H1 (cell line): Measurements from ENCODE around the gene CEP135. TPM values are rescaled to one million over a fixed set of nuclear protein-coding genes. Genes with fewer than 3 reads are reported as not detected.

Source experiments
- CTCF ChIA-PET: fragments of 300-600 bp; sonication (Branson Sonifier 250); formaldehyde crosslinking; loops from one replicate; lab custom pipeline; 2021; ENCODE audit not compliant: partially characterized antibody; lab: Charles Lee
- POLR2A ChIA-PET: fragments of 300-600 bp; sonication (Branson Sonifier 250); formaldehyde crosslinking; loops from one replicate; lab custom pipeline; 2021; ENCODE audit warnings: inconsistent platforms; ENCODE audit not compliant: partially characterized antibody; lab: Charles Lee
- DNase-seq, 2 experiments: peaks; one replicate each; pipeline versions ENCODE4 v3.0.0 to v3.0.0-alpha.2; 2010 to 2022; ENCODE audit warnings: low spot score in 2 of 2, low read depth in 1 of 2, mixed read lengths in 1 of 2
- FAIRE-seq: peaks from 2 replicates; lab custom pipeline; 2011; peaks lifted over from hg19 to GRCh38; lab: Jason Lieb, UNC
- H2AFZ ChIP-seq: 2 replicates; pipeline ENCODE4 v1.8.1; 2012; ENCODE audit warnings: low read length, inconsistent platforms
- H2AK5ac ChIP-seq: 2 replicates; pipeline ENCODE4 v1.6.1; 2013; ENCODE audit warnings: low read depth, low read length
- H2BK120ac ChIP-seq: replicated peaks from 2 replicates; pipeline ENCODE3; 2013; ENCODE audit warnings: low read depth, low read length, inconsistent platforms
- H2BK12ac ChIP-seq: 2 replicates; pipeline ENCODE4 v1.6.1; 2013; ENCODE audit warnings: low read depth, low read length
- H2BK15ac ChIP-seq: 2 replicates; pipeline ENCODE4 v1.6.1; 2013; ENCODE audit warnings: low read length
- H2BK20ac ChIP-seq: 2 replicates; pipeline ENCODE4 v1.6.1; 2013; ENCODE audit warnings: low read length
- H2BK5ac ChIP-seq: 2 replicates; pipeline ENCODE4 v1.6.1; 2013; ENCODE audit warnings: low read depth, low read length
- H3K14ac ChIP-seq: 2 replicates; pipeline ENCODE4 v1.6.1; 2013; ENCODE audit warnings: inconsistent platforms; ENCODE audit not compliant: insufficient read length
- H3K18ac ChIP-seq: 2 replicates; pipeline ENCODE4 v1.6.1; 2013; ENCODE audit warnings: low read length; ENCODE audit errors: extremely low read depth
- H3K23ac ChIP-seq: 2 replicates; pipeline ENCODE4 v1.6.1; 2013; ENCODE audit warnings: inconsistent platforms; ENCODE audit not compliant: insufficient read length
- H3K23me2 ChIP-seq: 2 replicates; pipeline ENCODE4 v1.6.1; 2013; ENCODE audit warnings: low read depth, low read length
- H3K27ac ChIP-seq: 2 replicates; pipeline ENCODE4 v1.6.1; 2011; ENCODE audit warnings: low read depth, low read length, inconsistent platforms
- H3K27me3 ChIP-seq, 4 experiments: replicated peaks in 1 of 4; 1 replicate in 1 of 4; 2 replicates in 3 of 4; pipeline versions ENCODE4 v1.6.1 to v1.8.1; 2011 to 2013; ENCODE audit warnings: low read length in 3 of 4, mild to moderate bottlenecking in 3 of 4, inconsistent platforms in 2 of 4, mixed read lengths in 2 of 4, moderate library complexity in 1 of 4; ENCODE audit not compliant: control insufficient read depth in 3 of 4, insufficient read depth in 3 of 4; ENCODE audit errors: extremely low read depth in 1 of 4
- H3K36me3 ChIP-seq, 4 experiments: 2 replicates each; pipeline versions ENCODE4 v1.6.1 to v1.8.1; 2011 to 2013; ENCODE audit warnings: mild to moderate bottlenecking in 4 of 4, low read length in 3 of 4, moderate library complexity in 2 of 4, control low read depth in 1 of 4, inconsistent platforms in 1 of 4; ENCODE audit not compliant: insufficient read depth in 4 of 4, control insufficient read depth in 2 of 4
- H3K4ac ChIP-seq: replicated peaks from 2 replicates; pipeline ENCODE3; 2013; ENCODE audit warnings: low read length, low read depth, mixed read lengths, inconsistent platforms; ENCODE audit not compliant: insufficient read length
- H3K4me1 ChIP-seq, 4 experiments: replicated peaks in 1 of 4; 1 replicate in 1 of 4; 2 replicates in 3 of 4; pipeline versions ENCODE4 v1.6.1 to v1.8.1; 2011 to 2013; ENCODE audit warnings: low read length in 3 of 4, inconsistent platforms in 2 of 4, mixed read lengths in 1 of 4; ENCODE audit not compliant: insufficient read depth in 4 of 4, control insufficient read depth in 3 of 4
- H3K4me2 ChIP-seq, 2 experiments: 2 replicates each; pipeline versions ENCODE4 v1.6.1 to v1.8.1; 2011 to 2013; ENCODE audit warnings: low read depth in 2 of 2, low read length in 2 of 2, control low read depth in 1 of 2, inconsistent platforms in 1 of 2, mild to moderate bottlenecking in 1 of 2; ENCODE audit not compliant: insufficient read depth in 1 of 2
- H3K4me3 ChIP-seq, 4 experiments: fragments of 200-600, 300-600 bp in 1 of 4; sonication (generic), shearing (Covaris generic), sonication (Bioruptor Twin) in 1 of 4; 2 replicates each; pipeline versions ENCODE4 v1.5.1 to v1.8.1; 2011 to 2016; ENCODE audit warnings: low read length in 4 of 4, low read depth in 3 of 4, control low read depth in 2 of 4, inconsistent platforms in 2 of 4, mild to moderate bottlenecking in 2 of 4, mixed read lengths in 1 of 4, moderate library complexity in 1 of 4; ENCODE audit not compliant: insufficient read depth in 2 of 4; ENCODE audit errors: extremely low read depth in 1 of 4
- H3K56ac ChIP-seq: replicated peaks from 2 replicates; pipeline ENCODE3; 2013; ENCODE audit warnings: low read depth, mild to moderate bottlenecking, mixed read lengths, low read length, inconsistent platforms; ENCODE audit not compliant: insufficient read length
- H3K79me1 ChIP-seq: 2 replicates; pipeline ENCODE4 v1.6.1; 2013; ENCODE audit warnings: low read depth, low read length, control low read depth
- H3K79me2 ChIP-seq, 2 experiments: 2 replicates each; pipeline versions ENCODE4 v1.6.1 to v1.8.1; 2012 to 2013; ENCODE audit warnings: low read length in 2 of 2, mild to moderate bottlenecking in 2 of 2, inconsistent platforms in 1 of 2; ENCODE audit not compliant: insufficient read depth in 2 of 2, control insufficient read depth in 1 of 2
- H3K9ac ChIP-seq, 4 experiments: replicated peaks in 1 of 4; 1 replicate in 1 of 4; 2 replicates in 3 of 4; pipeline versions ENCODE4 v1.6.1 to v1.8.1; 2011 to 2013; ENCODE audit warnings: low read depth in 3 of 4, low read length in 3 of 4, control low read depth in 2 of 4, mild to moderate bottlenecking in 2 of 4, moderate library complexity in 2 of 4, inconsistent platforms in 1 of 4; ENCODE audit errors: extremely low read depth in 1 of 4
- H3K9me3 ChIP-seq, 2 experiments: 2 replicates each; pipeline versions ENCODE4 v1.6.1 to v1.8.1; 2012 to 2013; ENCODE audit warnings: mild to moderate bottlenecking in 2 of 2, moderate library complexity in 2 of 2, control low read depth in 1 of 2, inconsistent platforms in 1 of 2, low read depth in 1 of 2, low read length in 1 of 2, mixed read lengths in 1 of 2; ENCODE audit not compliant: insufficient read depth in 2 of 2
- H4K20me1 ChIP-seq, 2 experiments: replicated peaks in 1 of 2; 2 replicates each; pipeline versions ENCODE3 to v1.8.1; 2011 to 2013; ENCODE audit warnings: inconsistent platforms in 2 of 2, low read length in 2 of 2, mild to moderate bottlenecking in 1 of 2; ENCODE audit not compliant: insufficient read depth in 2 of 2, control insufficient read depth in 1 of 2
- H4K5ac ChIP-seq: 2 replicates; pipeline ENCODE4 v1.6.1; 2013; ENCODE audit warnings: low read length, low read depth, mixed read lengths, inconsistent platforms; ENCODE audit not compliant: insufficient read length
- H4K8ac ChIP-seq: 2 replicates; pipeline ENCODE4 v1.8.0; 2013; ENCODE audit warnings: mild to moderate bottlenecking, moderate library complexity, low read length, inconsistent platforms; ENCODE audit not compliant: insufficient read depth; ENCODE audit errors: extremely low read depth
- H4K91ac ChIP-seq: replicated peaks from 2 replicates; pipeline ENCODE3; 2013; ENCODE audit warnings: low read length, mixed read lengths, inconsistent platforms; ENCODE audit not compliant: insufficient read length
- BACH1 ChIP-seq: IDR thresholded peaks from 2 replicates; pipeline ENCODE4 v1.6.1; 2012; ENCODE audit warnings: low read length, improper control_type of control experiment
- BRCA1 ChIP-seq: IDR thresholded peaks from 2 replicates; pipeline ENCODE4 v1.6.1; 2012; ENCODE audit warnings: low read depth, low read length, improper control_type of control experiment
- CHD1 ChIP-seq: IDR thresholded peaks from 2 replicates; pipeline ENCODE4 v1.6.1; 2012; ENCODE audit warnings: low read depth, low read length, improper control_type of control experiment
- CHD2 ChIP-seq: IDR thresholded peaks from 2 replicates; pipeline ENCODE4 v1.6.1; 2012; ENCODE audit warnings: low read length, improper control_type of control experiment
- RAD21 ChIP-seq, 2 experiments: IDR thresholded peaks in 1 of 2; conservative IDR thresholded peaks in 1 of 2; 2 replicates each; pipeline ENCODE4 v1.6.1; 2011; ENCODE audit warnings: low read depth in 2 of 2, low read length in 2 of 2, improper control_type of control experiment in 1 of 2, inconsistent platforms in 1 of 2, mild to moderate bottlenecking in 1 of 2, moderate library complexity in 1 of 2
- RBBP5 ChIP-seq: IDR thresholded peaks from 2 replicates; pipeline ENCODE4 v1.7.1; 2012; ENCODE audit warnings: low read depth, mild to moderate bottlenecking, inconsistent platforms, low read length, moderate library complexity, borderline replicate concordance
- SIN3A ChIP-seq, 2 experiments: IDR thresholded peaks in 1 of 2; conservative IDR thresholded peaks in 1 of 2; 2 replicates each; pipeline ENCODE4 v1.6.1; 2011 to 2012; ENCODE audit warnings: low read length in 2 of 2, improper control_type of control experiment in 1 of 2, low read depth in 1 of 2, mild to moderate bottlenecking in 1 of 2
- SP2 ChIP-seq: IDR thresholded peaks from 2 replicates; pipeline ENCODE4 v1.6.1; 2012; ENCODE audit warnings: mild to moderate bottlenecking, low read length, inconsistent platforms
- SUZ12 ChIP-seq: fragments of 200-600 bp; sonication (generic); IDR thresholded peaks from 2 replicates; pipeline ENCODE4 v1.6.1; 2012; ENCODE audit warnings: mild to moderate bottlenecking, inconsistent platforms, low read length, moderate library complexity, mixed read lengths
- TBP ChIP-seq: IDR thresholded peaks from 2 replicates; pipeline ENCODE4 v1.6.1; 2011; ENCODE audit warnings: low read depth, low read length, improper control_type of control experiment
- TCF12 ChIP-seq: IDR thresholded peaks from 2 replicates; pipeline ENCODE4 v1.6.1; 2011; ENCODE audit warnings: low read depth, mild to moderate bottlenecking, low read length
- TEAD4 ChIP-seq: IDR thresholded peaks from 2 replicates; pipeline ENCODE4 v1.6.1; 2012; ENCODE audit warnings: low read depth, low read length, inconsistent platforms, mixed read lengths
- YY1 ChIP-seq: IDR thresholded peaks from 2 replicates; pipeline ENCODE4 v1.6.1; 2011; ENCODE audit warnings: low read depth, mild to moderate bottlenecking, low read length
- polyA plus RNA-seq, 7 experiments: library from polyadenylated mRNA; depleted of rRNA in 3 of 7; stranded (reverse) in 5 of 7; unstranded in 2 of 7; fragments of >200 nt in 5 of 7; fragments of 200-250 nt in 2 of 7; gene quantifications; 1 replicate in 5 of 7; 2 replicates in 1 of 7; 4 replicates in 1 of 7; pipeline versions ENCODE4 v1.2.1 to v1.2.3, GENCODE V29; 2011 to 2013; ENCODE audit warnings: missing spikeins in 2 of 7, mixed read lengths in 2 of 7
- total RNA-seq: library from RNA; stranded (reverse); fragmentation: NEBNext Ultra II Directional; extraction: Animal tissue kit (Norgen Biotek cat#: 25700); gene quantifications from 2 replicates; pipeline ENCODE4 v1.2.1, GENCODE V29; 2021
- TF ChIP-seq, protein P1 (sequence below): IDR thresholded peaks from 2 replicates; pipeline ENCODE4 v1.6.1; 2012; ENCODE audit warnings: low read length, inconsistent platforms

CEP135 gene
- total and polyA plus RNA-seq, 2 of the 8 experiments (the other 6 are each of a cell fraction or from before 2014, with no cell fraction given) = 2.7 to 14.5 TPM

DNA sequence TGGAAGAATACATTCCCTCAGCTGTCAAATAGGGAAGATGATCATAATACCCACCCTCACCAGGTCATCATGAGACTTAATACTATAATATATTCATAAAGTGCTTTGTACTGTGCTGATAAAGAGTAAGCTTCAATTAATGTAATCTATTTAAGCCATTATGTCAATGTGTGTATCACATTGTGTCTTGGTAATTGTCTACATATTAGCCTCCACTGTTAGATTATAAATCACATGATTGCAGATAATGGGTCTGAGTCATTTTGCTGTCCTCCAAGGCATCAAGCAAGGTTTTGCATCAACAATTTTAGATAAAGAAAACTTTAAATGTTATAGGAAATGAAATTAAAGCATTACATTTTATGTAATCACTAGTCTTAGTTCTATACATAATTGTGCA is 45.2 kb upstream of the CEP135 start:
- H3K79me2 ChIP-seq = no peaks in the 10 kb centered on the region
- H3K9me3 ChIP-seq = no peaks in the 10 kb centered on the region
- no peak overlapping the region for H4K8ac ChIP-seq
- no peak for DNase-seq
- H3K23me2 ChIP-seq = no peaks in the 10 kb centered on the region
- no peak overlapping the region for H3K18ac ChIP-seq
- no peaks in the 10 kb centered on the region for H3K79me1 ChIP-seq
- no peak overlapping the region for H2BK12ac ChIP-seq
- H3K4me1 ChIP-seq = no peaks in the 10 kb centered on the region
- no peak overlapping the region for H2BK20ac ChIP-seq
- H4K91ac ChIP-seq = no peak overlapping the region
- H2AFZ ChIP-seq = no peak overlapping the region
- POLR2A ChIA-PET = no interaction called here
- peaks cover 0 to 21% (median 2%) of the 10 kb centered on the region in 4 experiments; a peak in 2 of 8 replicates for H3K36me3 ChIP-seq
- H3K27ac ChIP-seq = no peak overlapping the region
- H3K4me3 ChIP-seq = no peak overlapping the region
- H3K14ac ChIP-seq = no peak overlapping the region
- no peak overlapping the region for H2BK5ac ChIP-seq
- CTCF ChIA-PET = interaction anchor here (0.7 to 1.3 kb wide), 3 partner anchors 12 to 33 kb away, joined by 3 to 4 read pairs (median 3); no protein-coding TSS in a partner anchor
- no peak overlapping the region for H3K56ac ChIP-seq
- no peak overlapping the region for H3K4me2 ChIP-seq
- no peak overlapping the region for H3K9ac ChIP-seq
- H4K5ac ChIP-seq = no peak overlapping the region
- no peak overlapping the region for H3K23ac ChIP-seq
- no peaks in the 10 kb centered on the region for H3K27me3 ChIP-seq
- H4K20me1 ChIP-seq = no peaks in the 10 kb centered on the region
- no peak overlapping the region for H2AK5ac ChIP-seq
- FAIRE-seq = no peak
- no peak overlapping the region for H2BK120ac ChIP-seq
- H2BK15ac ChIP-seq = no peak overlapping the region
- no peak overlapping the region for H3K4ac ChIP-seq
- TF ChIP-seq RBBP5 = no peak
- no peak for TF ChIP-seq CHD2
- TF ChIP-seq RAD21 (IDR thresholded peaks at IDR 0.05 in 1 of 2, conservative IDR thresholded peaks at IDR 0.05 in 1 of 2; ENCODE audit: low read depth in 2 of 2, low read length in 2 of 2) = no peak
- TF ChIP-seq BACH1 = no peak
- no peak for TF ChIP-seq CHD1
- TF ChIP-seq TBP = no peak
- TF ChIP-seq SP2 = no peak
- no peak for TF ChIP-seq TEAD4
- no peak for TF ChIP-seq SIN3A (conservative IDR thresholded peaks at IDR 0.05 in 1 of 2, IDR thresholded peaks at IDR 0.05 in 1 of 2; ENCODE audit: low read depth in 1 of 2, low read length in 2 of 2)
- TF ChIP-seq YY1 = no peak
- TF ChIP-seq, protein P1, sequence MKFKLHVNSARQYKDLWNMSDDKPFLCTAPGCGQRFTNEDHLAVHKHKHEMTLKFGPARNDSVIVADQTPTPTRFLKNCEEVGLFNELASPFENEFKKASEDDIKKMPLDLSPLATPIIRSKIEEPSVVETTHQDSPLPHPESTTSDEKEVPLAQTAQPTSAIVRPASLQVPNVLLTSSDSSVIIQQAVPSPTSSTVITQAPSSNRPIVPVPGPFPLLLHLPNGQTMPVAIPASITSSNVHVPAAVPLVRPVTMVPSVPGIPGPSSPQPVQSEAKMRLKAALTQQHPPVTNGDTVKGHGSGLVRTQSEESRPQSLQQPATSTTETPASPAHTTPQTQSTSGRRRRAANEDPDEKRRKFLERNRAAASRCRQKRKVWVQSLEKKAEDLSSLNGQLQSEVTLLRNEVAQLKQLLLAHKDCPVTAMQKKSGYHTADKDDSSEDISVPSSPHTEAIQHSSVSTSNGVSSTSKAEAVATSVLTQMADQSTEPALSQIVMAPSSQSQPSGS = no peak
- no peak for TF ChIP-seq BRCA1
- TF ChIP-seq SUZ12 = no peak
- no peak for TF ChIP-seq TCF12
